ENCODE data around the gene NXPH2. TPM values are rescaled to one million over a fixed set of nuclear protein-coding genes. Genes with fewer than 3 reads are reported as not detected.

NXPH2 gene
- total RNA-seq, 1 experiment from 2014 or later = 0.94 TPM

DNA sequence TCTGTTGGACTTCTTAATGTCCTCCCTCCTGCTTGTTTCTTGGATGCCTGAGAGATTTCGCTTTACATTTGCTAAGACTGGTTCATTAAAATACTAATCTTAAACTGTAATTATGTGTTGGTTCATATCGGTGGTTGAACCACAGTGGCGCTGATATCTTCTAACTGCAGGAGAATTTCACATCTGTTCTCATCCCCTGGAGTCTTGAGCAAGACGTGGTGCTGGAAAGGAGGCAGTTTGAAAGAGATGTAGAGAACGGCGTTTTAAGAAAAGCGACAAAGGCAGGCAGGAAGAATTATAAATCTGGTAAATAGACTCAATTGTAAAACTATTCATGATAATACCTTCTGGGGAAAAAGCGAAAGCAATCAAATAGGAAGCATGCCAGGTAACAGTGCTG lies 79.5 kb downstream of the NXPH2 start (continued):
- TF ChIP-seq, protein P1, sequence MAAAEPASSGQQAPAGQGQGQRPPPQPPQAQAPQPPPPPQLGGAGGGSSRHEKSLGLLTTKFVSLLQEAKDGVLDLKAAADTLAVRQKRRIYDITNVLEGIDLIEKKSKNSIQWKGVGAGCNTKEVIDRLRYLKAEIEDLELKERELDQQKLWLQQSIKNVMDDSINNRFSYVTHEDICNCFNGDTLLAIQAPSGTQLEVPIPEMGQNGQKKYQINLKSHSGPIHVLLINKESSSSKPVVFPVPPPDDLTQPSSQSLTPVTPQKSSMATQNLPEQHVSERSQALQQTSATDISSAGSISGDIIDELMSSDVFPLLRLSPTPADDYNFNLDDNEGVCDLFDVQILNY (CRISPR knock-in tag; IDR thresholded peaks at IDR 0.05) = no peak
- TF ChIP-seq, protein P2, sequence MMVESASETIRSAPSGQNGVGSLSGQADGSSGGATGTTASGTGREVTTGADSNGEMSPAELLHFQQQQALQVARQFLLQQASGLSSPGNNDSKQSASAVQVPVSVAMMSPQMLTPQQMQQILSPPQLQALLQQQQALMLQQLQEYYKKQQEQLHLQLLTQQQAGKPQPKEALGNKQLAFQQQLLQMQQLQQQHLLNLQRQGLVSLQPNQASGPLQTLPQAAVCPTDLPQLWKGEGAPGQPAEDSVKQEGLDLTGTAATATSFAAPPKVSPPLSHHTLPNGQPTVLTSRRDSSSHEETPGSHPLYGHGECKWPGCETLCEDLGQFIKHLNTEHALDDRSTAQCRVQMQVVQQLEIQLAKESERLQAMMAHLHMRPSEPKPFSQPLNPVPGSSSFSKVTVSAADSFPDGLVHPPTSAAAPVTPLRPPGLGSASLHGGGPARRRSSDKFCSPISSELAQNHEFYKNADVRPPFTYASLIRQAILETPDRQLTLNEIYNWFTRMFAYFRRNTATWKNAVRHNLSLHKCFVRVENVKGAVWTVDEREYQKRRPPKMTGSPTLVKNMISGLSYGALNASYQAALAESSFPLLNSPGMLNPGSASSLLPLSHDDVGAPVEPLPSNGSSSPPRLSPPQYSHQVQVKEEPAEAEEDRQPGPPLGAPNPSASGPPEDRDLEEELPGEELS (CRISPR knock-in tag; IDR thresholded peaks at IDR 0.05) = no peak
- TF ChIP-seq HMGA2 (CRISPR knock-in tag; IDR thresholded peaks at IDR 0.05) (no peak), CTCF (IDR thresholded peaks at IDR 0.05) (no peak), JUN (CRISPR knock-in tag; IDR thresholded peaks at IDR 0.05) (no peak), OVOL2 (CRISPR knock-in tag; IDR thresholded peaks at IDR 0.05; ENCODE audit: borderline replicate concordance) (no peak), NR1H2 (CRISPR knock-in tag; IDR thresholded peaks at IDR 0.05) (no peak), NR2C2 (CRISPR knock-in tag; IDR thresholded peaks at IDR 0.05) (no peak)
- TF ChIP-seq, protein P3, sequence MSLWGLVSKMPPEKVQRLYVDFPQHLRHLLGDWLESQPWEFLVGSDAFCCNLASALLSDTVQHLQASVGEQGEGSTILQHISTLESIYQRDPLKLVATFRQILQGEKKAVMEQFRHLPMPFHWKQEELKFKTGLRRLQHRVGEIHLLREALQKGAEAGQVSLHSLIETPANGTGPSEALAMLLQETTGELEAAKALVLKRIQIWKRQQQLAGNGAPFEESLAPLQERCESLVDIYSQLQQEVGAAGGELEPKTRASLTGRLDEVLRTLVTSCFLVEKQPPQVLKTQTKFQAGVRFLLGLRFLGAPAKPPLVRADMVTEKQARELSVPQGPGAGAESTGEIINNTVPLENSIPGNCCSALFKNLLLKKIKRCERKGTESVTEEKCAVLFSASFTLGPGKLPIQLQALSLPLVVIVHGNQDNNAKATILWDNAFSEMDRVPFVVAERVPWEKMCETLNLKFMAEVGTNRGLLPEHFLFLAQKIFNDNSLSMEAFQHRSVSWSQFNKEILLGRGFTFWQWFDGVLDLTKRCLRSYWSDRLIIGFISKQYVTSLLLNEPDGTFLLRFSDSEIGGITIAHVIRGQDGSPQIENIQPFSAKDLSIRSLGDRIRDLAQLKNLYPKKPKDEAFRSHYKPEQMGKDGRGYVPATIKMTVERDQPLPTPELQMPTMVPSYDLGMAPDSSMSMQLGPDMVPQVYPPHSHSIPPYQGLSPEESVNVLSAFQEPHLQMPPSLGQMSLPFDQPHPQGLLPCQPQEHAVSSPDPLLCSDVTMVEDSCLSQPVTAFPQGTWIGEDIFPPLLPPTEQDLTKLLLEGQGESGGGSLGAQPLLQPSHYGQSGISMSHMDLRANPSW (CRISPR knock-in tag; conservative IDR thresholded peaks at IDR 0.05; ENCODE audit: low read depth) = no peak

GRCh38 chr2:138699421-138699820 lies 80.8 kb downstream of the NXPH2 start:
- POLR2A ChIA-PET = no interaction called here
- Mint-ChIP-seq H3K4me3 (no peak overlapping the region), H3K27me3 (ENCODE audit: low read depth) (no peaks in the 10 kb centered on the region), H3K4me1 (peaks cover 18% of the 10 kb centered on the region), H3K36me3 (no peaks in the 10 kb centered on the region), H3K9me3 (no peaks in the 10 kb centered on the region), H3K27ac (peak overlapping the region; percentile 82)
- ATAC-seq (peak; percentile 95), DNase-seq (ENCODE audit: low spot score) (peak; percentile 19)
- CTCF ChIA-PET = no interaction called here
- TF ChIP-seq MLX (CRISPR knock-in tag; IDR thresholded peaks at IDR 0.05) (no peak), ZNF263 (CRISPR knock-in tag; IDR thresholded peaks at IDR 0.05; ENCODE audit: low read depth) (no peak), FOXJ3 (CRISPR knock-in tag; IDR thresholded peaks at IDR 0.05; ENCODE audit: borderline replicate concordance) (no peak), CTCF (IDR thresholded peaks at IDR 0.05) (no peak), SMAD4 (CRISPR knock-in tag; IDR thresholded peaks at IDR 0.05) (no peak), TEAD4 (CRISPR knock-in tag; IDR thresholded peaks at IDR 0.05) (no peak), ZNF425 (CRISPR knock-in tag; conservative IDR thresholded peaks at IDR 0.05) (no peak), ZNF396 (CRISPR knock-in tag; IDR thresholded peaks at IDR 0.05; ENCODE audit: borderline replicate concordance) (no peak), GTF2I (CRISPR knock-in tag; conservative IDR thresholded peaks at IDR 0.05) (no peak)
- TF ChIP-seq, protein P4, sequence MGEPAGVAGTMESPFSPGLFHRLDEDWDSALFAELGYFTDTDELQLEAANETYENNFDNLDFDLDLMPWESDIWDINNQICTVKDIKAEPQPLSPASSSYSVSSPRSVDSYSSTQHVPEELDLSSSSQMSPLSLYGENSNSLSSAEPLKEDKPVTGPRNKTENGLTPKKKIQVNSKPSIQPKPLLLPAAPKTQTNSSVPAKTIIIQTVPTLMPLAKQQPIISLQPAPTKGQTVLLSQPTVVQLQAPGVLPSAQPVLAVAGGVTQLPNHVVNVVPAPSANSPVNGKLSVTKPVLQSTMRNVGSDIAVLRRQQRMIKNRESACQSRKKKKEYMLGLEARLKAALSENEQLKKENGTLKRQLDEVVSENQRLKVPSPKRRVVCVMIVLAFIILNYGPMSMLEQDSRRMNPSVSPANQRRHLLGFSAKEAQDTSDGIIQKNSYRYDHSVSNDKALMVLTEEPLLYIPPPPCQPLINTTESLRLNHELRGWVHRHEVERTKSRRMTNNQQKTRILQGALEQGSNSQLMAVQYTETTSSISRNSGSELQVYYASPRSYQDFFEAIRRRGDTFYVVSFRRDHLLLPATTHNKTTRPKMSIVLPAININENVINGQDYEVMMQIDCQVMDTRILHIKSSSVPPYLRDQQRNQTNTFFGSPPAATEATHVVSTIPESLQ (CRISPR knock-in tag; IDR thresholded peaks at IDR 0.05) = no peak
- TF ChIP-seq, protein P2 (CRISPR knock-in tag; IDR thresholded peaks at IDR 0.05) = no peak

Data from WTC11 (cell line).